HCT116 (cell line): Measurements from ENCODE around the gene TRIM9.

Experiments
- CTCF ChIP-seq, 3 experiments: fragments of 200-600 bp in 1 of 3; sonication (generic) in 1 of 3; IDR thresholded peaks in 2 of 3; conservative IDR thresholded peaks in 1 of 3; 2 replicates each; pipeline ENCODE4 v1.5.1; 2012 to 2017; ENCODE audit warnings: low read depth in 2 of 3, low read length in 2 of 3, antibody characterized with exemption in 1 of 3, borderline replicate concordance in 1 of 3, control low read depth in 1 of 3, mild to moderate bottlenecking in 1 of 3, mixed read lengths in 1 of 3, mixed run types in 1 of 3, moderate library complexity in 1 of 3; ENCODE audit not compliant: insufficient read depth in 1 of 3
- FOSL1 ChIP-seq: IDR thresholded peaks from 2 replicates; pipeline ENCODE4 v1.6.1; 2012; ENCODE audit warnings: low read depth
- POLR2A ChIP-seq: IDR thresholded peaks from 2 replicates; pipeline ENCODE4 v1.7.0; 2011; ENCODE audit warnings: borderline replicate concordance; ENCODE audit not compliant: insufficient read depth, insufficient read length; ENCODE audit errors: extremely low read depth
- RAD21 ChIP-seq: IDR thresholded peaks from 2 replicates; pipeline ENCODE4 v1.6.1; 2012; ENCODE audit warnings: low read depth, mild to moderate bottlenecking
- SIN3A ChIP-seq: IDR thresholded peaks from 2 replicates; pipeline ENCODE4 v1.6.1; 2012; ENCODE audit warnings: low read depth

- no peak for TF ChIP-seq CTCF (IDR thresholded peaks at IDR 0.05 in 2 of 3, conservative IDR thresholded peaks at IDR 0.05 in 1 of 3; ENCODE audit: borderline replicate concordance in 1 of 3, insufficient read depth in 1 of 3, low read depth in 2 of 3, low read length in 2 of 3)
- no peak for TF ChIP-seq POLR2A
- no peak for TF ChIP-seq FOSL1
- TF ChIP-seq SIN3A, result no peak
- no peak for TF ChIP-seq RAD21
These were observed 53.0 kb downstream of the TRIM9 start for GRCh38 chr14:51041883-51042282.
